Left cardiac atrium (tissue), 4 donors: ENCODE data around the gene TMEM131L. TPM values are rescaled to one million over a fixed set of nuclear protein-coding genes. Genes with fewer than 3 reads are reported as not detected.

ENCODE experiments used
- ATAC-seq, 2 donors: fragments of 200-7000 bp; cut with Tn5 transposase; one replicate each; pipeline ENCODE4 v1.9.1; 2020; ENCODE audit warnings: mild to moderate bottlenecking in 2 of 2, moderate library complexity in 2 of 2
- DNase-seq: peaks from one replicate; pipeline ENCODE4 v3.0.0-alpha.2; 2020
- intact Hi-C, 2 donors: fragments of 100-400 bp; cut with DNase I; formaldehyde crosslinking; loops; one replicate each; pipeline versions ENCODE4 v1.14.1 to v1.15.1; 2022 to 2023
- total RNA-seq, 2 donors: library from RNA; stranded (reverse); fragmentation: NEBNext Ultra II Directional; extraction: Animal tissue kit (Norgen Biotek cat#: 25700); gene quantifications; one replicate each; pipeline ENCODE4 v1.2.1, GENCODE V29; 2021
- donor health status: DM: no; HTN: yes; CAD: no.
- donor health status: DM: no; HTN: yes; CAD: no; lungs with severe emphysema.
- donor health status: DM: yes; HTN: yes; CAD: no.
- donor health status: Dilated cardiomyopathy.

Gene TMEM131L
- total RNA-seq, 2 donors from 2014 or later = 8.1 to 13.1 TPM

DNA sequence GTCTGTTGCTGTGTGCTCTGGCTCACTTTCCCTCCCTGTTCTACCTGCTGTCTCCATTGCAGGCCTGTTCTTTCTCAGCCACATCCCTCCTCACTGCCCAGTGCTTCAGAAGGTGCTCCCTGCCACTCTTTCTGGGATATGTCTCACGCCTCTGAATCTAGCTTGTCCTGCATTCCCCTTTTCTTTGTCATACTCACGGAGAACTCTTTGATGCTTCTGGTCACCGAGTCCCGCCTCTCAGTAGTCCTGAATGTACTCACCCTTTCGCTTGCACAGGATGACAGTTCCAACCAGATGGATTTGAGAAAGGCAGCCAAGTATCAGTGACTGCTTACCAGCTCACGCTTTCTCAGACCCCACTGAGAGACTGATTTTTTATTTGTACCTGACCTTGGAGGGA lies 152.7 kb downstream of the TMEM131L start:
- no peak for ATAC-seq
- intact Hi-C loops = no loop called here
- DNase-seq = no peak

DNA sequence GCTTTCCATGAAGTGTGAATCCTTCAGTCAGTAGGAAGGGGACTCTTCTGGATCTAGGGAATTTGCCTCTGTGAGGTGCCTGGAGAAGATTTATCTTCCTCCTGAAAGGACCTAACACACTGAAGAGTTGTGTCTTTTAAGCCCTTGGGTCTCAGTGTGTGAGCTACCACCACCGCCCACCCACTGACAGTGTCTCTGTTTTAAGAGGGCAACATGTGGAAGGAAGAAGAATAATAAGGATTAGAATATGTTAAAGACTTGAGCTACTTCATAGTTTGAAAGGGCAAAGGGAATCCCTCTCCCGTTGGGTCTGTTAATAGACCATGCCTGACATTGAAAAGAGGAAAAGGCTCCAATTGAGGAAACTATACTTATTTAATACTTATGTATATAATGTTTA lies 153.7 kb downstream of the TMEM131L start:
- intact Hi-C loops = no loop called here
- no peak for DNase-seq

DNA sequence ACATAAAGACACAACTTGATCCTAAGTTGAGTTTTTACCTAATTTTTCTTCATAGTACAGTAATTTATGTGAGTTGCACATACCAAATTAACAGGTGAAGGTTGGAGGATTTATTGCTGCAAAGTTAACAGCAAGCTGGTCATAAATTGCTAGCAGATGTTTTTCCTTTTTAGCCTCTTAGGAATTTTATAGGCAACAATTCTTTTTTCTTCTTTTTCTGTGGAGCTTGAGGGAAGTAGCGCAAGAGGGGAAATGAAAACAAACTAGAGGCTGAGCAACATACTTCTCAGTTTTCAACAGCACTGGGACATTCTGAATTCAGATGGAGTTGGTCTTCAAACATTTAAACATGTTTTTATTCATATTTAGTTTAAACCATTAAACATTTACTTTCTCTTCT lies 154.2 kb downstream of the TMEM131L start:
- intact Hi-C loops = no loop called here
- DNase-seq = no peak
- ATAC-seq = no peak

More for the DNA sequence above, 153.7 kb downstream of the TMEM131L start:
- ATAC-seq = no peak

DNA sequence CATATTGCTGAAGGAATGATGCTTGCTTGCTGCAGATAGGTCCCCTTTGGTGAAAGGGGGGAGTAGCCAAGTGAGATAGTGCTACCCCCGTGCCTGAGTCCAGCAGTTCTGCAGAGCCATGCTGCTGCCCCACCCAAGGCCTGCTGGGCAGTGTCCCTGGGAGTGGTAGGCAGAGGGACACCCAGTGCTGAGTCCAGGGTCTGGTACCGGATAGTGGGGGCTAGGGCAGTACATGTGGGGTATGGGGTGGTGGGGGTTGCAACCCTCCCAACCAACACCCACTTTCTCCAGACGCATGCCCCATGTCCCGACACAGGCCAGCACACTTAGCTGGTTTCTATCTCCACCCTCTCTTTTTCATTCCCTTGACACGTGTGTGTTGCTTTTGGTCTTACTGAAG lies 155.9 kb downstream of the TMEM131L start:
- DNase-seq (no peak), ATAC-seq (peak in 1 of 2 donors; percentile 29)
- intact Hi-C loops = no loop called here

DNA sequence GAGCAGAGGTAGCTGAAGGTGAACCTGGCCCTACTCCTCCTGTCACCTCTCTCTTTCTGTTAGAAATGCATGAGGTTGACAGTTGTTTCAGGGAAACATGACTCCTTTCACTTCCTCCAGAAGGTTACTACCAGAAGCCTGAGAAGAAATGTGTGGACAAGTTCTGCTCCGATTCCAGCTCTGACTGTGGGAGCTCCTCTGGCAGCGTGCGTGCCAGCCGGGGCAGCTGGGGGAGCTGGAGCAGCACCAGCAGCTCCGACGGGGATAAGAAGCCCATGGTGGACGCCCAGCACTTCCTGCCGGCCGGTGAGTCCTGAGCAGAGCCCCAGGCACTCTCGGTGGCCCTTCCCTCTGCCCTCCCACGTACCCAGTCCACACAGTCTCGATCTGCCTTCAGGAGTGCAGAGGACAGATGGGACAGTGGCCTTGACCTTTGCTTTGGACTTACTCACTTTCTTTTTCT lies 156.6 kb downstream of the TMEM131L start:
- ATAC-seq (peak in 1 of 2 donors; percentile 35), DNase-seq (no peak)
- intact Hi-C loops = no loop called here

DNA sequence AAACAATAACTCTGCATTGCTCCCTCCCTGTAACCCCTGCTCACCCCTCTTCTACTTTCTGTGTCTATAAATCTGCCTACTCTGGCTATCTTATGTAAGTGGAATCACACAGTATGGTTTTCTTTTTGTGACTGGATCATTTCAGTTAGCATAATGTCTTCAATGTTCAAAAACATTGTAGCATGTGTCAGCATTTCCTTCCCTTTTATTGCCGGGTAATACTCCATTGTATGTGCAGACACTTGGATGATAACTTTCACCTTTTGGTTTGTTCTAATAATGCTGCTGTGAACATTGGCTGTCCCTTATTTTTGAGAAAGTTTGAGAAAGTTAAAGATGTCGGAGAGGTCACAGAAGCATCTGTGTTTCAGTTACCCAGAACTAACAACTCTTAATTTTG lies 157.3 kb downstream of the TMEM131L start:
- intact Hi-C loops = no loop called here
- DNase-seq (no peak), ATAC-seq (no peak)

DNA sequence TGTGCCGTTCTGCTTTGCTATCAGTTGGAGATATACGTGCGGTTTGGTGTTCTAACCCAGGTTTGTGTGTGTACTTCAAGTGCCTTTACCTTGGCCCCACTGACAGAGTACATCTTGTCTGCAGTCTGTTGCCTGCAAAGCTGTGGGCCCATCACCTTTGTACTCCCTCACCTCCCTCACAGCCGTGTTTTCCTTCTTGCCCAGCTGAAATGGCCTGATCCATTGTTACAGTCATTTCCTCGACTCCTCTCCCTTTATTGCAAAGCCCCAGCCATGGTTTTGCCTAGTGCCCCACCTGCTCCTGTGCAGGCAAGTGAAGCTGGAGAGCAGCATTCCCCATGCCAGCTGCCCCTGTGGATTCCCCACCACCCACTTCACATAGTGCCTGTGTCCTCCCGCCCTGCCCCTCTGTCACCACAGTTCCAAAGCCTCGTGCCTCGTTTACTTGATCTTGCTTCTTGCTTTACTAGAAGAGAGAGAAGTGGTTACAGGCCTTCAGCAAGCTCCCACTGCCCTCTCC lies 162.7 kb downstream of the TMEM131L start:
- ATAC-seq (no peak), DNase-seq (no peak)
- intact Hi-C loops = no loop called here

DNA sequence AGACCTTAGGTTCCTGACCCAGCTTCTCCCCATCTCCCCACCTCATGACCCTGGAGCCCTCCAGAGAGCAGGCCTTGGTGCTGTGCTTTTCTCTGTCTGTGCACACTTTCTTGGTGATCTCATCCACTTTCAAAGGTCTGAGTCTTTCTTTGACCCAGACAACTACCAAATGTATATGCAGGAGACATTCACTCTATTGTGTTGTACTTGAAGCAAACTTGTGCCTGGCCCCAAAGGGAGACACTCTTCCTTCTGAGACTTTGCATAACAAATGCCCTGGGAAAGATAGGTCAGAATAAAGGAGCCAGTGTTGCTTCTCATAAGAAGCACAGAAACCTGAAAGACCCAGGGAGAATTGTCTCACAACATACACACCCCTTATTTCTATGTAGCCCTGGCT lies 163.6 kb downstream of the TMEM131L start:
- no peak for DNase-seq
- intact Hi-C loops = loop anchor here in 1 of 2 donors (5.0 kb wide), 1 partner anchor 123 kb away; no protein-coding TSS in a partner anchor
- no peak for ATAC-seq

DNA sequence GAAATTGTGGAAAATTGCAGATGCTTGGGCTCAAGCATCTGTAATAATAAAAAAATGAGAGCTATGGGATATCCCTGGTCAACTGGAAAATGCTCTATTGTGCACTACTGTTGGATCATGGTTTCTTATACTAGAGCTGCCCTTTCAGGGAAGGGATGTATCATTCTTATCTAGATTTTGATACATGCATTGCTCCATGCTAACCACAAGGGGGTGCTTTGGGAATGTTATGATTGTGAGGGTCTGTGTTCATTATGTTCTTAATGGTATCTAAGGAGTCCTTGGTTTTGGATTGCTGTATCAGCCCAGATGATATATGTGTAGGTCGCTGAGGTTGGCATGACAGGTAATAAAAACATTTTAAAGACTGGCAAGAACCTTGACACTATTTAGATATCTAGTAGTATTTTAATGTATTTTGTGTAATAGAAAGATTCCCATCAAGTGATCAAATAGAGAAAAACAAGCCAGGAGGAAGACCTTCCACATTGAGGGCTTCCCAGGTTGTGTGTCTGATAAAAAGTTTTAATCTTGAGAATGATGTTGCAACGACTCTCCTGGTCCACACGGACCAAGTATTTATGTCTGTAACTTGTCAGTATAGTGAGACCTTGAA lies 168.7 kb downstream of the TMEM131L start:
- peak; percentile 52 to 64 for ATAC-seq
- no peak for DNase-seq
- intact Hi-C loops = loop anchor here (5.0 kb wide), 2 partner anchors 112 to 117 kb away; no protein-coding TSS in a partner anchor

DNA sequence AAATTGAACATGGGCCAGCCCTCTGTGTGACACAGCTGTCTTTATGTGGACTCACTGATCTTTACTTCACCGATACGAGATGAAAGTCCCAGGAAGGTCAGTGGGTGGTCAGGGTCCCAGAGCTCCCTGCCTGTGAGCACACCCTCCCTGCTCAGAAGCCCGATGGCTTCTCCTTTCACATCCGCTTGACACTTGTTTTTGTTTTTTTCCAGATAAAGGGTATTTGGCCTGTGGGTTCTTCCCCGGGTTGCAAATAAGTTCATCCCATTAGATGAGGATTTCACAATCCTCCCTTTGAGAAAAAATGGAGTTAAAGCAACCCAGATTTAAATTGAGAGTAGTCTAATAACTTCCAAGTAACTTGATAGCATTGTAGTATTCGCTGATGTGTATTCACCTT lies 169.7 kb downstream of the TMEM131L start:
- no peak for ATAC-seq
- intact Hi-C loops = loop anchor here in 1 of 2 donors (5.0 kb wide), 1 partner anchor 111 kb away; no protein-coding TSS in a partner anchor
- no peak for DNase-seq

DNA sequence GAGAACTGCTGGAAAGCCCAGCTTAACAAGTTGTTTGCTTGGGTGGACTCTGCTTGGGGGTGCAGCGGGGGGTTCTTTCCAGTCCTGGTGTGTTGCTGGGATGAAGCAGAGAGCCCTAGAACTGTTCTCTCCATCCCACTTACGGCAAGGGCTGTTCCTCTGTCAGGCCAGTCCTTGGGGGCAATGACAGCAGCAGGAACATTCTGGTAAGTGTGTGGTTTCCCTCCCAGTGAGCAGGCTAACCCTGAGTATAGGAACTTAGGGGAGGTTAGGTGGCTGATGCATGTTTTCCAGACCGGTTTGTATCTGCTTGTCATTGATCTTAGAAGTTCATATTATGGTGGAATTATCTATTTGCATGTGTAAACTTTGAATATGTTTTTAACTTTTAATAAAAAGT lies 171.0 kb downstream of the TMEM131L start:
- DNase-seq (no peak), ATAC-seq (no peak)
- intact Hi-C loops = loop anchor here in 1 of 2 donors (5.0 kb wide), 1 partner anchor 110 kb away; no protein-coding TSS in a partner anchor

DNA sequence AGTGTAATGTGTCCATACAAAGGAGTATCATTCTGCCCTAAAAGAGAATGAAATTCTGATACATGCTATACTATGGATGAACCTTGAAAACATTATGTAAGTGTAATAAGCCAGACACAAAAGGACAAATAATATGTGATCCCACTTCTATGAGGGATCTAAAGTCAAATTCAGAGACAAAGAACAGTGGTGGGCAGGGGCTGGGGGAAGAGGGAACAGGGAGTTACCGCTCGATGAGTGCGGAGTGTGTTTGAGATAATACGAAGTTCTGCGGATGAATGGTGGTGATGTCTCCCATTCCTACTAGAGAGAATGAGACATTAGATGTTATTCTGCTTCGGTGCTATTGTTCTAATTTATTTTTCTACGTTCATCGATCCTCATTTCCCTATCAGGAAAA lies 171.9 kb downstream of the TMEM131L start:
- intact Hi-C loops = loop anchor here in 1 of 2 donors (5.0 kb wide), 1 partner anchor 109 kb away; no protein-coding TSS in a partner anchor
- no peak for DNase-seq
- no peak for ATAC-seq

DNA sequence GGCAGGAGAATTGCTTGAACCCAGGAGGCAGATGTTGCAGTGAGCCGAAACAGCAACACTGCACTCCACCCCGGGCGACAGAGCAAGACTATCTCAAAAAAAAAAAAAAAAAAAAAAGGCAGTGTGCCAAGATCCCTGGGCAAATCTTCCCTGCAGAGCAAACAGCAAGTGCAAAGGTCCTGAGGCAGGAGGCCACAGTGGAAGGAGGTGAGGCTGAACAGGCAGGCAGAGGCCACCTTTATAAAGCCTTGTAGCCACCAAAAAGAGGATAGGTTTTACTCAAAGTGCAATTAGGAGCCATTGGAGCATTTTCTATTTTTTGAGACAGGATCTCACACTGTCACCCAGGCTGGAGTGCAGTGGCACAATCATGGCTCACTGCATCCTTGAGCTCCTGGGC lies 172.8 kb downstream of the TMEM131L start:
- DNase-seq (no peak), ATAC-seq (no peak)
- intact Hi-C loops = loop anchor here in 1 of 2 donors (5.0 kb wide), 1 partner anchor 108 kb away; no protein-coding TSS in a partner anchor

DNA sequence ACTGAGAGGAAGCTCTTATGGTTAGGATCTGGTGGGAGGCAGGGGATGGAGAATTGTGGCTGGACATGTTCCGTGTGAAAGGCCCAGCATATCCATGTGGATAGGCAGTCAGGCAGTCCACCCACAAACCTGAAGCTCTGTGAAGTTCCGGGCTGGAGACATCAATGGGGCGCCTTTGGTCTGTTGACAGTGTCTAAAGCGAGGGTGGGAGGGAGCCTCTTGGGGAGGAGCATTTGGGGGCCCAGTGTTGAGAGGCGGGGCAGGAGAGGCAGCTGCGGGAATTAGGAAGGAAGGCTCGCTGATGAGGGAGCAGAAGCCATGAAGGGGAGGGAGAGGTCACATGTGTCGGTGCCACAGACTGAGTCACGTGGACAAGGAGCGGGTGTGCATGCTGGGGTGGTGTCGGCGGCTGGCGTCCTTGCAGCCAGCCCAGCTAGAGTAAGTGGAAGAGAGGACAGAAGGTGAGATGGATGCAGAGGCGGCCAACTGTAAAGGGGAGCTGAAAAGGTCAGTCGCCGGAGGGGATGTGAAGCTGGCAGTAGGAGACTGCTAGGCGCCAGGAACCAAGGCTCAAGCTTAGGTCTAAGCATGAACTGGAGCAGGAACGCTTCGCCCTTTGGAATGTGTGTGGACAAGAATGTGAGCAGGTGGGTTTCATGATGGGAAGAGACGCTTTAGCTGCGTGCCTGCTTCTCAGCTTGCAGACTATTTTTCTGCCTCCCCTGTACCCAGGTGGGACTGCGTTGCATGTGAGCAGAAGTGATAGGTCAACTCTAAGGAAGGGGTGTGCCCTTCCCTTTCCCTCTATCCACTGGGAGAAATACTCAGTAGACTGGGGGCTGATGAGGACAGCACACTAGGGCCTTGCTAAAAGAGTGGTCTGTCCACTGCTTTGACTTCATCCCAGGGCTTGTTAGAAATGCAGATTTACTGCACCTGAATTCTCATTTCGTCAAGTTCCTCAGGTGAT lies 174.0 kb downstream of the TMEM131L start:
- intact Hi-C loops = loop anchor here in 1 of 2 donors (5.0 kb wide), 1 partner anchor 107 kb away; no protein-coding TSS in a partner anchor
- ATAC-seq (peak; percentile 46 to 47), DNase-seq (no peak)

DNA sequence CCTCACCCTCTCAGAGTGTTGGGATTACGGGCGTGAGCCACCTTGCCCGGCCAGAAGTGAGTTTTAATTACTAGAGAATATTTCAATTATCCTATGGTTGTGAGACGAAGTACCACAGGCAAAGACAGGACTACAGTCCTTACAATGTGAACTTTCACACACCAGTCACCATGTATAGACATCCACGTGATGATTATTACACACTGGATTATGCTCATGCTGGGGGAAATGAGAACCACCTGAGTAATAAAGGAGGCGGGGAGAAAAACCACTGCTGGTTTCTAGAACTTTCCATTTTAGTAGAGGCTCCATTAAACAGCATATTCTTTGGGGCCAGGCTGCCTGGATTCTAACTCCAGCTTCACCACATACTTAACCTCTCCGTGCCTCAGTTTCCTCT lies 175.4 kb downstream of the TMEM131L start:
- intact Hi-C loops = no loop called here
- ATAC-seq = no peak
- DNase-seq = no peak

DNA sequence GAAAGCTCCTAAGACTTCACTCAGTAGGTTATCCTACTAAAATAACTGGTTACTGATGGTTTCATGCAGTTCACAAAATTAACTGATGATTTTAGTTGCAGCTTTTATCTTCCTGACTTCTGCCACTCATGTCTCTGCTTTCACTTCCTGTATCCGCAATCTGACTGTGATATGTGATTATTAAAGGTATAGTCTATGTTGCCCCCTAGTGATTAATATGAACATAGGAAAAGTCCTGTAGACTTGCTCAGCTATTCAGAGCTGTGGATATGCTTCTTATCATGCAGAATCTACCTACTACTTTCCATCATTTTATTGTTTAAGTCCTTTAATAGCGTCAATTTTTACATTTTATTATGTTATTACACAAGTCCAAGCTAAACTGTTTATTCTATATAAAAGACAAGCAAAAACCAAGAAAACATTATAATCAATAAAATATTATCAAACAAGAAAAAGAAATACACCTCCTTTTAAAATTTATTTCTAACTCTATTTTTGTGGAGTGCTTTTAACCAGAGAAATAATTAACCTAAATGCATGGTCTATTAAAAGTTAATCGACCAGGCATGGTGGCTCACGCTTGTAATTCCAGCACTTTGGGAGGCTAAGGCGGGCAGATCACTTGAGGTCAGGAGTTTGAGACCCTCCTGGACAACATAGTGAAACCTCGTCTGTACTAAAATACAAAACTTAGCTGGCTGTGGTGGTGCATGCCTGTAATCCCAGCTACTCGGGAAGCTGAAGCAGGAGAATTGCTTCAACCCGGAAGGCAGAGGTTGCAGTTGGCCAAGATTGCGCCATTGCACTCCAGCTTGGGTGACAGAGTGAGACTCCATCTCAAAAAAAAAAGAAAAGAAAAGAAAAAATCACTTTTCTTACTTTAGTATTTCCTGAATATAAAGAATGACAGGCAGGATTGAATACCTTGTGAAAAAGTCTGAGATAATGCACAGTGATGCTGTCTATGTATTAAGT lies 177.5 kb downstream of the TMEM131L start:
- ATAC-seq (peak in 1 of 2 donors; percentile 54), DNase-seq (no peak)
- intact Hi-C loops = no loop called here

DNA sequence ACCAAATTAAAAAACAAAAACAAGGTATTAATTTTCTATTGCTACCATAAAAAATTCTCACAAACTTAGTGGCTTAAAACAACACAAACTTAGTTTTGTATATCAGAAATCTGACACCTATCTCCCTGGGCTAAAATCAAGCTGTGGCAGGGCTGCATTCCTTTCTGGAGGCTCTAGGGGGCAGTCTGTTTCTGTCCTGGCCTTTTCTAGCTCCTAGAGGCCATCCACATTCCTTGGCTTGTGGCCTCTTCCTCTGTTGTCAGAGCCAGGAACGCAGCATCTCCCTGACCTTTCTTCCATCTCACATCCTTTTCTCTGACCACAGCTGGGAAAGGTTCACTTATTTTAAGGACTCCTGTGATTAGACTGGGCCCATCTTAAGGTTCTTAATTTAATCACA lies 179.0 kb downstream of the TMEM131L start:
- ATAC-seq (no peak), DNase-seq (no peak)
- intact Hi-C loops = no loop called here

DNA sequence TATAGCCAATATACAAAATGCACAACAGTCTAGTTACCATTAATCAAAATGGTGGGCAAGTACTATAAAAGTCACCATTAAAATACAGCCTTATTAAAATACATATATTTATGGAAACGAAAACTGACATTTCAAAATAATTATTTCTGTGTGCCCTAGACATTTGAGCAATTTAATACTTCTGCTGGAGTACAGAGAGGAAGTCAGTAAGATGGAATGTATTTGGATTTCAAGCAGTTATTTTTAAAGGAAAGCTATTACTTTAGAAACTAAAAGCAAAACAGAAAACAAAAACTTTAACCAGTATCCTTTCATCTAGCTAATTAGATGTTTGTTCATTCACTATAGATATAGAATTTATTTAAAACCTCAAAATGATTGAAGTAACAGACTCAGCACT lies 180.1 kb downstream of the TMEM131L start:
- no peak for DNase-seq
- intact Hi-C loops = no loop called here
- ATAC-seq = no peak

DNA sequence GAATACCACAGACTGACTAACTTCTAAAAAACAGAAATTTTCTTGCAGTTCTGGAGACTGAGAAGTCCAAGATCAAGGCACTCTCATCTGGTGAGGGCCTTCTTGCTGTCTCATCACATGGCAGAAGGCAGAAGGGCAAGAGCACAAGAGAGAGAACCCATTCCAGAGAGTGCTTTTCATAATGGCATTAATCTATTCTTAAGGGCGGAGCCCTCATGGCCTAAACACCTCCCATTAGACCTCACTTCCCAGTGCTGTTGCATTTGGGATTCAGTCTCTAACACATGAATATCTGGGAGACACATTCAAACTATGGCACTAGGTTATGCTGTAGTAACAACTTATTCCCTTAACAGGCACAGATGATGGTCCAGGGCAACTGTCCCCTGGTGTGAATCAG lies 180.8 kb downstream of the TMEM131L start:
- ATAC-seq (no peak), DNase-seq (no peak)
- intact Hi-C loops = no loop called here
